ENCODE results near the gene IKZF4. TPM values are rescaled to one million over a fixed set of nuclear protein-coding genes. Genes with fewer than 3 reads are reported as not detected.
"Not testable (repeated sequence)": the region's sequence is repeated elsewhere in the genome, so short reads cannot be mapped to it uniquely, and the experiment has no call there.

Gene IKZF4
- total RNA-seq, 1 experiment from 2014 or later: 13.9 TPM

DNA sequence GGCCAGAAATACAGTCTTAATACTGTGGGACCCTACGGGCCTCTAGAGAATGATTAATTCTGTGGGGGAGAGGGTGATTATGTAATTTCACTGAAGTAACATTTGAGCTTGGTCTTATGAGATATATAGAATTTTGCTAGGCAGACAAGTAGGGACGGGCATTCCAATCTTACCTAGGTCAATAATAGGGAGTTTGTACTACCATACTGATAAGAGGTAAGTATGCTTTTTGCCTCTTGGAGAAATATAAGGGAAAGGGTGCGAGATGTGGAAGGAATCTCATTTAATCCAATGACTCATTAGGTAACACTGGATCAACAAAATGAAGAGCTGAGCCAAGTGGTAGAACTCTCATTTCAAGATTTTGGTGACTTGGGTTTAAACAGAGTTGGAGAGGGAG, 41.8 kb upstream of the IKZF4 start:
- H4K5ac ChIP-seq (ENCODE audit: insufficient read length, low read depth, low read length): no peak overlapping the region
- no peak overlapping the region for H2BK15ac ChIP-seq (ENCODE audit: low read depth, low read length)
- no peak overlapping the region for H2BK20ac ChIP-seq (ENCODE audit: low read depth, low read length, poor library complexity, severe bottlenecking)
- H4K91ac ChIP-seq (ENCODE audit: insufficient read length, low read depth, low read length): no peak overlapping the region
- H3K14ac ChIP-seq (ENCODE audit: insufficient read depth, low read length): no peak overlapping the region
- no peak overlapping the region for H3K9ac ChIP-seq (ENCODE audit: extremely low read depth, insufficient read length, low read length)
- no peak overlapping the region for H3K18ac ChIP-seq (ENCODE audit: insufficient read length, low read depth, low read length)
- no peaks in the 10 kb centered on the region for H4K20me1 ChIP-seq (ENCODE audit: control insufficient read depth, insufficient read depth, insufficient read length)
- no peak overlapping the region for H2BK12ac ChIP-seq (ENCODE audit: insufficient read length, low read depth, low read length)
- H2BK5ac ChIP-seq (ENCODE audit: insufficient read length, low read length): no peak overlapping the region
- peaks cover 5 to 6% of the 10 kb centered on the region in 2 experiments; a peak in 2 of 4 replicates for H3K4me1 Mint-ChIP-seq
- TF ChIP-seq, protein P1, sequence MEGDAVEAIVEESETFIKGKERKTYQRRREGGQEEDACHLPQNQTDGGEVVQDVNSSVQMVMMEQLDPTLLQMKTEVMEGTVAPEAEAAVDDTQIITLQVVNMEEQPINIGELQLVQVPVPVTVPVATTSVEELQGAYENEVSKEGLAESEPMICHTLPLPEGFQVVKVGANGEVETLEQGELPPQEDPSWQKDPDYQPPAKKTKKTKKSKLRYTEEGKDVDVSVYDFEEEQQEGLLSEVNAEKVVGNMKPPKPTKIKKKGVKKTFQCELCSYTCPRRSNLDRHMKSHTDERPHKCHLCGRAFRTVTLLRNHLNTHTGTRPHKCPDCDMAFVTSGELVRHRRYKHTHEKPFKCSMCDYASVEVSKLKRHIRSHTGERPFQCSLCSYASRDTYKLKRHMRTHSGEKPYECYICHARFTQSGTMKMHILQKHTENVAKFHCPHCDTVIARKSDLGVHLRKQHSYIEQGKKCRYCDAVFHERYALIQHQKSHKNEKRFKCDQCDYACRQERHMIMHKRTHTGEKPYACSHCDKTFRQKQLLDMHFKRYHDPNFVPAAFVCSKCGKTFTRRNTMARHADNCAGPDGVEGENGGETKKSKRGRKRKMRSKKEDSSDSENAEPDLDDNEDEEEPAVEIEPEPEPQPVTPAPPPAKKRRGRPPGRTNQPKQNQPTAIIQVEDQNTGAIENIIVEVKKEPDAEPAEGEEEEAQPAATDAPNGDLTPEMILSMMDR (conservative IDR thresholded peaks at IDR 0.05): no peak
- H3K27me3 ChIP-seq (ENCODE audit: insufficient read depth, low read length): no peaks in the 10 kb centered on the region
- H3K9me3 ChIP-seq (ENCODE audit: control insufficient read depth, low read depth, low read length): no peaks in the 10 kb centered on the region
- peaks cover 3% of the 10 kb centered on the region for H3K23me2 ChIP-seq (ENCODE audit: insufficient read length, low read depth, low read length, poor library complexity, severe bottlenecking)
- peaks cover 14 to 55% (median 51%) of the 10 kb centered on the region in 3 experiments; a peak in 6 of 7 replicates for H3K36me3 Mint-ChIP-seq (ENCODE audit: insufficient read depth in 1 of 3, low read depth in 3 of 3)
- H3K4me3 Mint-ChIP-seq: no peak overlapping the region
- H3K79me2 ChIP-seq (ENCODE audit: insufficient read depth, low read length): peaks cover 14% of the 10 kb centered on the region; the same call in 1 of the 2 replicates
- no peak overlapping the region for H3T11ph ChIP-seq (ENCODE audit: low read length)
- no CpG with 5 or more reads among the region's 3 CpGs for WGBS (ENCODE audit: extremely low coverage, insufficient read length, low lambda C conversion rate)
- H4K8ac ChIP-seq (replicated peaks; ENCODE audit: insufficient read length, low read depth, low read length): no peak overlapping the region
- H3K4ac ChIP-seq (ENCODE audit: low read depth, low read length): no peak overlapping the region
- H3K4me2 ChIP-seq (ENCODE audit: insufficient read depth, insufficient read length, low read length): no peak overlapping the region
- peaks cover 3% of the 10 kb centered on the region for H3K79me1 ChIP-seq (ENCODE audit: insufficient read depth, low read depth, low read length, poor library complexity, severe bottlenecking)
- H2BK120ac ChIP-seq (ENCODE audit: low read depth, low read length, poor library complexity, severe bottlenecking): no peak overlapping the region
- H3K9me3 Mint-ChIP-seq: no peaks in the 10 kb centered on the region
- H2AFZ ChIP-seq (ENCODE audit: low read length): no peak overlapping the region
- no peak overlapping the region for H2AK5ac ChIP-seq (ENCODE audit: insufficient read length, low read length)
- no peaks in the 10 kb centered on the region for H3K27me3 Mint-ChIP-seq (ENCODE audit: low read depth)
- no peak overlapping the region for H3K27ac Mint-ChIP-seq
- DNase-seq: no peak
- no peak overlapping the region for H3K27ac ChIP-seq (ENCODE audit: insufficient read length, low read depth, low read length)
- no peak overlapping the region for H3K23ac ChIP-seq (ENCODE audit: insufficient read length, low read depth, low read length)
- no peaks in the 10 kb centered on the region for H3K4me1 ChIP-seq (ENCODE audit: insufficient read depth, low read length)
- H3K56ac ChIP-seq (ENCODE audit: insufficient read length, low read depth, low read length): no peak overlapping the region

DNA sequence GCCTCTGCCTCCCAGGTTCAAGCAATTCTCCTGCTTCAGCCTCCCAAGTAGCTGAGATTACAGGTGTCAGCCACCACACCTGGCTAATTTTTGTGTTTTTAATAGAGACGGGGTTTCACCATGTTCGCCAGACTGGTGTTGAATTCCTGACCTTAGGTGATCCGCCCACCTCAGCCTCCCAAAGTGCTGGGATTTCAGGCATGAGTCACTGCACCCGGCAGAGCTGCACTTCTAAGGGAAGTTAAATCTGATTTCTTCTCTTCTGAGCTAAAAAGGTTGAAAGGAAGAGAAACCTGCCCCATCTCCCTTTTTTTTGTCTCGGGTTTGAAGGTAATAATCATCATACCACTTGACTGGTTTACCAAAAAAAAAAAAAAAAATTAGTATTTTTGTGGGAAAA, 39.0 kb upstream of the IKZF4 start:
- not testable (repeated sequence) for H4K5ac ChIP-seq (ENCODE audit: insufficient read length, low read depth, low read length); H3K14ac ChIP-seq (ENCODE audit: insufficient read depth, low read length); H2AK5ac ChIP-seq (ENCODE audit: insufficient read length, low read length); H3K18ac ChIP-seq (ENCODE audit: insufficient read length, low read depth, low read length); H2BK120ac ChIP-seq (ENCODE audit: low read depth, low read length, poor library complexity, severe bottlenecking); H2BK15ac ChIP-seq (ENCODE audit: low read depth, low read length); H3K4me3 Mint-ChIP-seq; H2BK12ac ChIP-seq (ENCODE audit: insufficient read length, low read depth, low read length); H3K23ac ChIP-seq (ENCODE audit: insufficient read length, low read depth, low read length); H3K4ac ChIP-seq (ENCODE audit: low read depth, low read length); H3K56ac ChIP-seq (ENCODE audit: insufficient read length, low read depth, low read length); H3K9ac ChIP-seq (ENCODE audit: extremely low read depth, insufficient read length, low read length); H3K4me1 ChIP-seq (ENCODE audit: insufficient read depth, low read length); H3K27ac Mint-ChIP-seq; H4K20me1 ChIP-seq (ENCODE audit: control insufficient read depth, insufficient read depth, insufficient read length); H3K27ac ChIP-seq (ENCODE audit: insufficient read length, low read depth, low read length); H3K4me1 Mint-ChIP-seq; H3K27me3 ChIP-seq (ENCODE audit: insufficient read depth, low read length); H2AFZ ChIP-seq (ENCODE audit: low read length); H2BK20ac ChIP-seq (ENCODE audit: low read depth, low read length, poor library complexity, severe bottlenecking); DNase-seq; H3K9me3 ChIP-seq (ENCODE audit: control insufficient read depth, low read depth, low read length); H3K9me3 Mint-ChIP-seq; H3K79me1 ChIP-seq (ENCODE audit: insufficient read depth, low read depth, low read length, poor library complexity, severe bottlenecking); H2BK5ac ChIP-seq (ENCODE audit: insufficient read length, low read length); H3K23me2 ChIP-seq (ENCODE audit: insufficient read length, low read depth, low read length, poor library complexity, severe bottlenecking); H3K27me3 Mint-ChIP-seq (ENCODE audit: low read depth); H4K91ac ChIP-seq (ENCODE audit: insufficient read length, low read depth, low read length); H4K8ac ChIP-seq (replicated peaks; ENCODE audit: insufficient read length, low read depth, low read length); H3T11ph ChIP-seq (ENCODE audit: low read length); H3K79me2 ChIP-seq (ENCODE audit: insufficient read depth, low read length); H3K4me2 ChIP-seq (ENCODE audit: insufficient read depth, insufficient read length, low read length)
- no CpG with 5 or more reads among the region's 5 CpGs for WGBS (ENCODE audit: extremely low coverage, insufficient read length, low lambda C conversion rate)
- H3K36me3 Mint-ChIP-seq (ENCODE audit: insufficient read depth in 1 of 3, low read depth in 3 of 3): peaks cover 16 to 60% (median 53%) of the 10 kb centered on the region in 3 experiments; a peak in 6 of 7 replicates
